Fibroblast of lung (primary cell): ENCODE data around the gene YIF1B.

Experiments
- CTCF ChIP-seq, 2 donors: IDR thresholded peaks in 1 of 2; conservative IDR thresholded peaks in 1 of 2; 1 replicate in 1 of 2; 2 replicates in 1 of 2; pipeline ENCODE4 v1.5.1; 2011 to 2012; ENCODE audit warnings: low read length in 2 of 2, control low read depth in 1 of 2, inconsistent platforms in 1 of 2, low read depth in 1 of 2, mild to moderate bottlenecking in 1 of 2
- EZH2 ChIP-seq: IDR thresholded peaks from 2 replicates; pipeline ENCODE4 v1.5.1; 2012; ENCODE audit warnings: low read length, control low read depth, mild to moderate bottlenecking; ENCODE audit errors: missing control alignments

- no peak for TF ChIP-seq EZH2
- no peak for TF ChIP-seq CTCF (conservative IDR thresholded peaks at IDR 0.05 in 1 of 2, IDR thresholded peaks at IDR 0.05 in 1 of 2; ENCODE audit: low read depth in 1 of 2, low read length in 2 of 2)
Observed at GRCh38 chr19:38298821-38299680, 16.7 kb downstream of the YIF1B start.
